LoVo (cell line): ENCODE results near the gene SRRM4.
"Not testable (repeated sequence)": the region's sequence is repeated elsewhere in the genome, so short reads cannot be mapped to it uniquely, and the experiment has no call there.

Experiments used
- DNase-seq: peaks from one replicate; pipeline ENCODE4 v3.0.0-alpha.2; 2016; ENCODE audit warnings: low spot score

Gene SRRM4, protein sequence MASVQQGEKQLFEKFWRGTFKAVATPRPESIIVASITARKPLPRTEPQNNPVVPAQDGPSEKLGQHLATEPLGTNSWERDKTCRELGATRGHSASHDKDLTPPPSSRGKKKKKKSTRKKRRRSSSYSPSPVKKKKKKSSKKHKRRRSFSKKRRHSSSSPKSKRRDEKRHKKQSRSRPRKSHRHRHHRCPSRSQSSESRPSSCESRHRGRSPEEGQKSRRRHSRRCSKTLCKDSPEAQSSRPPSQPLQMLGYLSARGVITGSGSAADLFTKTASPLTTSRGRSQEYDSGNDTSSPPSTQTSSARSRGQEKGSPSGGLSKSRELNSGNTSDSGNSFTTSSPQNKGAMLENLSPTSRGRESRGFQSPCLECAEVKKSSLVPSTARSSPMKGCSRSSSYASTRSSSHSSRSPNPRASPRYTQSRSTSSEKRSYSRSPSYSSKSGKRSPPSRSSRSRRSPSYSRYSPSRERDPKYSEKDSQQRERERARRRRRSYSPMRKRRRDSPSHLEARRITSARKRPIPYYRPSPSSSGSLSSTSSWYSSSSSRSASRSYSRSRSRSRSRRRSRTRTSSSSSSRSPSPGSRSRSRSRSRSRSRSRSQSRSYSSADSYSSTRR

DNA sequence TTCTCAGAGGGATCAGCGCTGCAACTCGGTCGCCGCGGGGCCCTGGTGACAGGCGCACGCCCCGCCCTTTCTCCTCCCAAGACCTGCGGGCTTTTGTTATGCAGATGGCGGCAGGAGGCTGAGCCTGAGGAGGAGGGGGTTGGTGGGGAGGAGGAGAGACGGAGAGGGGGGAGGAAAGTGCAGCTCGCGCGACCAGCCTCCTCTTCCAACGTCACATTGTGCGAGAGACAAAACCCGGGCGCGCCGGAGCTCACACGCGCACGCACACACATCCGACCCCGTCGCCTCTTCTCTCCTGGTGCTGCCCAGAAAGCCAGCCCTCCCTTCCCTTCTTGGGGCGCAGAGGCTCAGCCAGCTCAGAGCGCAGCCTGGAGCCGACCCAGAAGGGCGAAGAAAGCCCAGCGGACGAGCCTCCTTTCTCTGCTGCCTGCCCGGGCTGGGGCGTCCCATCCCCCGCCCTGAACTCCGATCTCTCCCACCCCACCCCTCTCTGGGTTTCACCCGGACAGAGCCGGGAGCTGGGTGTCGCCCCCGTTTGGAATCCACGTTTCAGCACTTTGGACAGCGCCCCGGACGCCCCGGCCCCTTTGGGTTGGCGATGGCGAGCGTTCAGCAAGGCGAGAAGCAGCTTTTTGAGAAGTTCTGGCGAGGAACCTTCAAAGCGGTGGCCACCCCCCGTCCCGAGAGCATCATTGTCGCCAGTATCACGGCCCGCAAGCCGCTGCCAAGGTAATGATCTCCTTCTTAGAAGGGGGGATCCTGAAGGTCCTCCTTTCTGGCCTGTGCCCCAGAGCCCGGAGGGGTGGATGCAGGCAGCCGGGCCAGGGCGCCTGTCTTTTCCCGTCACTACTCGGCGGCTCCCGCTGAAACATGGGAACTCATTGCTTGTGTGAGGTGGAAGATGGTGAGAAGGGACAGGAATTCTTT is at the start of gene SRRM4:
SRRM4 (plus strand) TSS at position 257 of the 927 bp plus-strand sequence; CDS start at position 599, 342 bp downstream.
- DNase-seq = no peak

DNA sequence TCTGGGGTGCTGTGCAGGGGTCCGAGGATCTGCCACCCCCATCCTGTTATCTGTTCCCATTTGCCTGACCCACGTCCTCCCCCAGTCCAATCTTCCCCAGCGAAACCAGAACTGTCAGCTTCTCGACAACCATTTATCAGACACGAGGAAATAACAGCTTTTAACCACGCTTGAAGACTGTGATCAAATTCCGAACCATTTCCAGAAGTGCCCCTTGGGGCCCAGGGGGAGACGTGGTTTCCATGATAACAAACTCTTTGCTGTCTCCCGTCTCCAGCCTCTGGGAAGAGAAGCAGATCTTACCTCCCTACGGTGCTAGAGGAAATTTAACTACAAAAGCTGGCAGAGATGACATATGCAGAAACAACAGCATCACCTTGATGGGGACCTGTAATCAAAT is 35.1 kb upstream of the SRRM4 start:
- DNase-seq = no peak

DNA sequence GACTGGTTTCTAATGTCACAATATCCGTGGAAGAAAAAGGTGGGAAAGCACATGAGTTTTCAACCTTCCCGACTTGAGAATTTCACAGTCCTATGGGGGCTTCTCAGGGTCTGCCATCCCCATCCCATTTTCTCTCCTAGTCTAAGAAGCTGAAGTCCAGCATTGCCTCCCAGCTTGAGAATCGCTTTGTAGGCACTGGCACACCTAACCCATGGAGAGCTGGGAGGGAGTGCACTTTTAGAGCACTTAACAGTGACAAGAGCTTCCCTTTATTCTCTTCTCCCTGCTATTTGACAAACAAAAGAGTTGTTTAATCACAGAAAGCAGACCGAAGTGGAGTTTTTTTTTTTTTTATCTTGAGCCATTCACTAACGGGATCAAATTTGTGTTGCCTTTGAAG is 22.8 kb upstream of the SRRM4 start:
- DNase-seq = no peak

DNA sequence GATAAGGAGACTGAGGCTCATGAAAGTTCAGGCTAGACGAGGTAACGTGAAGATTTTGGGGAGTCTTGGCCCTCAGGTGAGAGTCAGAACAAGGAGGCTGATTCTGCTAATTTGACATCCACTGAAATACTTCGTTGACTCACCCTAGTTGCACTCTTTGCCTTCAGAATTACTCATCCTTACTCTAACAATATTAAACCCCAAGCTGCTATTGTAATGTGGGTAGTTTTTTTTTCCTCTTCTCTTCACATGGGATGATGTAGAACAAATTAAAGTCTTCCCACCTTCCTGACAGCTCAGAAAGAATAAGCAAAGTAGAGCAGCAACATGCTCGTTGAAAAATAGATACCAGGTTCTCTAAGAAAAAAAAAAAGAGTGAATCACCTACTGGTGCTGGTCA is 22.0 kb upstream of the SRRM4 start:
- DNase-seq = no peak

DNA sequence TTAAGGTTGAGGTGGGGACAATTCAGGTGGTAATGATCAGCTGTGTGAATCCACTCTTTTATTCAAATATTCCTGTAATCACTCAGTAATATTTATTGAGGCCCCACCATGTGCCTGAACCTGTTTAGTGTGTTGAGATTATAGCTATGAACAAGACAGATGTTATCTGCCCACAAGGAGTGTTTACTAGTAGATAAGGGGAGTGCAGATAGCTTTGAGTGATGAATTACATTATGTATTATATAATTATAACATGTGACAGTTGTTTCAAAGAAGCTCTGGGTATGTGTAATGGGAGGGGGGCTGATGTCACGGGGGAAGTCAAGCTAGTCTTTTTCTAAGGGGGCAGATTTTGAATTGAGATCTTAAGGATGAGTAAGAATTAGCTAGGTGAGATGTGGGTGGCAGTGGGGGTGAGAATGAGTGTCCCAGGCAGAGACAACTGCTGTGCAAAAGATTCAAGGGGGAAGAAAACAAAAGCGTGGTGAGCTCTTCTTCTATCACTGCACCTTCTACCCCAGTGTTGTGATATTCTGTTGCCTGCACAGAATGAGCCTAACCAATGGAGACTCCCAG is 21.3 kb upstream of the SRRM4 start:
- no peak for DNase-seq

DNA sequence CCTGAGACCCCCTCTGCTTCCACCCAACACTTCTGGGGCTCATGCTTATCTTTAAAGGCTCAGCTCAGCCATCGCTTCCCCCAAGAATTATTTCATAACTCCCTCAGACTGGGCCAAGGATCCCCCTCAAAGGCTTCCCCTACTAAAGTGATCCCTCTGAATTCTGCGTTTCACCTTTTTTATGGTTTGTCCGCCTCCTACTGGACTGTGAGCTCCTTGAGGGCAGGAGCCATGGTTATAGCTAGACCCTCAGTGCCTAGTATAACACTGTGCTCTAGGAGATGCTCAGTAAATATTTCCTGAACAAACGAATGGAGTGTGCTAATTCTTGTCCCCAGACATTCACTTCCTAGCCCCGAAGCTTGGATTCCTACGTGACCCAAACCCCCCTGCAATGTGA is 20.5 kb upstream of the SRRM4 start:
- DNase-seq = no peak

DNA sequence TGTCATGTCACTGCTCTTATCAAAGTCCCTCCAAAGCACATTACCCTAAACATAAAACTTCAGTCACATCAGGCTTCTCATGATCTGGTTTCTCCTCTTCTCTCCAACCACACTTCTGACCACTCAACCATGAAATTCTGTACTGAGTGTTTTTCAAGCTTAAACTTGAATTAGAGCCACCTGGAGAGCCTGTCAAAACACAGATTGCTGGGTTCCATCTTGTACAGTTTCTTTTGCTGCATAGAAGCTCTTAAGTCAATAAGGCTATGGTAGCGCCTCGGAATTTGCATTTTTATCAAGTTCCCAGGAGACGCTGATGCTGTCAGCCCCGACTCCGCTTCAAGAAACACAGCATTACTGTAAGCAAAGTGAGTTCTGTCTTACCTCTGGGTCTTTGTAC is 16.4 kb upstream of the SRRM4 start:
- DNase-seq = no peak

DNA sequence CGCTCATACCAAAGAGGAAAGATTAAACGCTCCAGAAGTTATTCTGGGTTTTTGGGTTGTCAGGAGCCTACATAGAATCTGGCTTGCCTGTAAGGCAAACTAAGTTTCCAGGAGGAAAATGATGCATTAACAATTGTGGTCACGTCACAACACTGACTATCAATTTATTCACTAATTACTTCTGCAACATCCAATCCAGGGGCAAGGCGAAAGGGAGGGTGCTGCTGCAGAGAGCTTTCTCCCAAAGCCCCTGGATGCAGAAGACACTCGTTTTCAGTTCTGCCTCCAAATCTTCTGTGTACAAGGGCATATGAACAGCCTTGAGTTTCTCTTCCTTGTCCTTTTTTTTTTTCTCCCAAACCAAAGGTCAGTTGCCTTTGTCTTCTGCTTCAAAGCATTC is 10.5 kb upstream of the SRRM4 start:
- no peak for DNase-seq

DNA sequence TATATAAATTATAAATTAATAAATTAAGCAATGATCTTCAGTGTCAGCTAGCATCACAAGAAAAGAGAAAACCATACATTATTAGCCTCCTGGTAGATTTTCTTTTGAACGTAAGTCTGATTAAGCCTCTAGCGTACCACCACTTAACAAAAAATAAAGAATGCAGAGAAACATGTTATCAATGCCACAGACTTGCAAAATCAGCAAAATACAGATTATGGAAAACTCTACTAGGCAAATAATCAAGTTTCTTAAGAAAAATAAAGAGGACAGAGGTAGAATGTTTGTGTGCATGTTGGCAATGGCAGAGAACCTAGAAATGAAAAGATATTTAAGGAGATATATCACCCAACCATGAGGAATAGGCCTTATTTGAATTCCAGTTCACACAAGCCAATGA is 8.4 kb upstream of the SRRM4 start:
- no peak for DNase-seq

DNA sequence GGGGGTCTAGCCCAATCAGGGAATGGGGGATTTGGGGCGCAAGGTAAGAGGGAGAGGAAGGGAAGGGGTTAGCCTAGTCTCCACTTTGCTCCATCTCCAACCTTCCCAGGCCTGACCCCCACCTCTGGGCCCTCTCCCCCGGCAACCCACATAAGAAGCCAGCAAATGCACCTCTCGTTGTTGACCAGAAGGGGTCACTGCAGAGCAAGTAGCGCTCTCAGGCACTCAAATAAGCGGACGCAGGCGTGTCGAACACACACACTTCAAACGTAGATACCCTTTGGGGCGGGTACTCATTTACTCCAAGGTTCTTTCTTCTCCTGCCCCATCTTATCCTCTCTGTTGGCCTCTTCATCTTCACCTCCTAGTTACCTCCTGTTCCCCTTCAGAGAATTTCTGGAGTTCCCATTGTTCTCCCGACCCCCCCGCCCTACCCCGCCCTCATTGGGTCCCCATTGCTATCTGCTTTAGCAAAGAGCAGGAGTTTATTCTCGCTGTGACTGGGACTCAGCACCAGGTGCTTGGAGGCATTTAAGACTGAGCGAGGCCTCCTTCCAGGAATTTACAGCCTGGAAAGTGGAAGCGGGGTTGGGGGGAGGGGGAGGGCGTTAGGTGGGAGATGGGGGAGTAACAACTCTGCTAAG is 1.5 kb upstream of the SRRM4 start:
- DNase-seq = peak; percentile 31

DNA sequence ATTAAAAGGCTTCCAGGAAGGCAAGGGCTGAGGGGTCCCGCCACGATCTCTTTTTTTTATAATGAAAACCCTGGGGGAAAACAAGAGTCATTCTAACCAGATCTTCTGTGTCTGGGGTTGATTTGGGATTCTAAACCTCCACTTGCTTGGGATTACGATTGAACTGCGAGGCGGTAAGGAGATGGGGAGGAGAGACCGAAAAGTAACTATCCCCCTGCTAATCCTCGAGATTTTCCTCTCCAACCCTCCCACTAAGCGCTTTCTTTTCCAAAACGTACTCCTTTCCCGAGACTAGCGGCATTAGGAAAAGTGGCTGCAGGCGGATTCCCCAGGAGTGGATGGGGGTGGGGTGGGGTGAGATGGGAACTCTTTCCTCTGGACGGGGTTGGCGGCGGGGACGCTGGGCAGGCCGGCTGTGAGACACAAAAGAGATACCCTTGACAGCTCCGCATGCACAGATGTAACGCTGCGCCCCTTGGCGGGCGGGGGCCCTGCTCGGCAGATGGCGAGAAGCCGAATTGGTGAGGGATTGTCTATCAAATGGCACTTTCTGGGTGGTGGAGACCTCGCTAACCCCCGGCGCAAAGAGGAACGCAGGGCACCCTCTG is 830 bp upstream of the SRRM4 start:
- DNase-seq = no peak

DNA sequence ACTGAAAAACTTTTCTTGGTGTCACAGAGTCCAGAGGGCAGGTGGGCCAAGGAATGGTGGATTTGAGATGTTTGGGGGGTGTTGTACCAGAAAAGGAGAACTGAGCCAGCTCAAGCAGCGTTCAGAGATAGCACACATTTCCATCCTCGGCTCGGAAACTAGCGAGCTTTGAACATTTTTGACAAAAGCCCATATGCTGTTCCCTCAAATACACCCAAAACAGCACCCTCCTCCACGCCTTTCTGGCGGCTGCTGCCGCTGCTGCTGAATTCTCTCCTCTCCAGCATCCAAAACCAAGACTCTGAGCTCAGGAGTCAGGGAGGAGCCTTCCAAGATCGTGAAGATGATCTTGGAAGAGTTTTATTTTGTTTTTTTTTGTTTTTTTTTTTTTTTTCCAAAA is 961 bp downstream of the SRRM4 start:
- DNase-seq = no peak

DNA sequence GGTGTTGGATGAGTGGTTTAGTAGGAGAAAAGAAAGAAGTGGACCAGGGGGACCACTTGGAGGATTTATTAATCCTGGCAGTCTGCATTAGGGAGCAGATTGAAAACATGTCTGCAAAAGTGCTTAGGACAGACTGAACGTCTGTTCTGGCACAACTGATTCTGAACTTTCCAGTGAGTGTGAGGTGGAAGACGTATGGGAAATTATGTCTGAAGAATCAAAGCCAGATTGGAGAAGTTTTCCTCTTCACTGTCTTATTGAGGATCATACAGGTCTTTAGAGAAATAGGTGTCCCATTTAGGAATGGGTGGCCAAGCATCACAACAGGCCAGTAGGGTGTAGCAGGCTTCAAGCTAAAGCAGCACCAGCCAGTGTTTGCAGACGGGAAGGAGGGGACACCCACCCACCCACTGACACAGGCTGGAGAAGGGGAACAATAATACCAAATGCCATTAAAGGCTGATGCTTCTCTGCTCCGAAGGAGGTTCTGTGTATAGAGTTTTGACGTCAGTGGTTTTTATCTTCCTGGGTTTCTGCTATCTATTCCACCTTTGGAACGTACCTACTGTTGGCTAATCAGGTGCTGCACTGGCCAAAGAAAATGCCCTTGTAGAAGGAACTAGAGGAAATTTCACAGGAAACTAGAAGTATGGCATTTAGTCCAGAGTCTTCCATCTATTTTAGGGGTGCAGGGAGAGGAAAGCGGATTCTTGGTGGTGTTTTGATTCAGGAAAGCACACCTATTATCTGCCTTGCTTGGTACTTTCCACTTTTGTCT is 1.8 kb downstream of the SRRM4 start:
- DNase-seq = no peak

DNA sequence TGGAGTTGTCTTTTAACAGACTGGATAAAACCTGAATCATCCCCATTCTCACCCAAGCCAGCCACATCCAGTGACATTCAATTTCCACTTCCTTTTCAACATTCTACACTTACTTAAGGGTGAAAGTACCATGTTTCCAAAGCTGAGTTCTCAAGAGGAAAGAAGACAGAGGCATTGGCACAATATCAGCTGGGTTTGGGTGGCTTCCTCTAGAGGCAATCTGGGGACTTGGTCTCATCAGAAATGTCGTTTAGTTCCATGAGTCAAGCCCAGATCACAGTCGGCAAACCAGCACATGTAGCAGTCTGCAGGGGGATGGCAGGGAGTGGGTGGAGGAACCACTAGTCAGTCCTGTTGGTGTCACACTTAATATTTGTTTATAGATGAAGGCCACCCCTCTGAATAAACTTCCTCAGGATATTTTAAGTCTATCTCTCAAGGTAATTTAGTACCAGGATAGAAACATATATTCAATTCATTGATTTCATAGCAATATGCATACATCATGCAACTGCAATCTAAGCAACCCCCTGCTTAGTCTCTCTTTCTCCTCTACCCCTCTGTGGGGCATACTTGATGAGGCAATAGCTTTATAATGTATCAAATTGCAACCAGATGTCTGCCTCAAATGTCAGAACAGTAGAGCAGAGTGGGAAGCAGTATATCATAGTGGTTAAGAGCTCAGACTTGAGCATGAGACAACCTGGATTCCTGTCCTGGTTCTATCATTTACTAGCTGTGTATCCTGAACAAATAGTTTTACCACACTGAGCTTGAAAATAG is 3.0 kb downstream of the SRRM4 start:
- no peak for DNase-seq

DNA sequence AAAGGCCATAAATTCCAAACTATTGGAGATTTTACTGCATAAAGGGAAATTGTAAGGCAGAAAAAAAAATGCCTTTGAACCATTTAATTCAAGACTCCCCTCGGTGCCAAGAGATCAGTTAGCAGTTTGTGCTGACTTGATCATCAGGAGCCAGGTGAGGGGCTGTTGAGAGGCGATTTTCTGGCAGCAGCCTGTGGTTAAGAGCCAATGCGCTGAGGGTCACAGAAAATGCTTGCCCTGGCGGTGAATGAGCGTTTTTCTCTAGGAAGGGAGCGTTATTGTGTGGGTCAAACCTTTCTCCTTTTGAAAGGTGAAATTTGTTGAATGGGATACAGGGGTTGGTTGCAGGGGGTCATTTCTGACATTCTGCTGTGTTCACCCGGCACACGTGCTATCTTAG is 4.7 kb downstream of the SRRM4 start:
- no peak for DNase-seq

DNA sequence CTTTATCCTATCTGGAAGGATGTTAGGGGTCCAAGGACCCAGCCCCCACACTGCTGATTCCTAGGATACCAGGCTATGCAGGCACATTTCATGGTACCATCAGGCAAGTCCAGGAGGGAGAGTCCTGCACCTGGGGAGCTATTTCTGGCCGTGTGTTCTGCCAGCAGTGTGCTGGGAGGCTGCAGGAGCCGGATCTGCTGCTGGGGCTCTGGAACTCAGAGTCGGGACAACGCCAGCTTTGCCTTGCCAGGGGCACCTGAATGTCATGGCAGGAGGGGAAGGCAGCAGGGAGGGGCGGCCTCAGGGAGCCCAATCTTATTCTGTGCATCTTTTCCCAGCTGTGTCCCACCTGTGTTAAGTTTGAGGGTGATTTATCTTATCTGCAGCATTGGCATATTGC is 17.8 kb downstream of the SRRM4 start:
- DNase-seq = no peak

DNA sequence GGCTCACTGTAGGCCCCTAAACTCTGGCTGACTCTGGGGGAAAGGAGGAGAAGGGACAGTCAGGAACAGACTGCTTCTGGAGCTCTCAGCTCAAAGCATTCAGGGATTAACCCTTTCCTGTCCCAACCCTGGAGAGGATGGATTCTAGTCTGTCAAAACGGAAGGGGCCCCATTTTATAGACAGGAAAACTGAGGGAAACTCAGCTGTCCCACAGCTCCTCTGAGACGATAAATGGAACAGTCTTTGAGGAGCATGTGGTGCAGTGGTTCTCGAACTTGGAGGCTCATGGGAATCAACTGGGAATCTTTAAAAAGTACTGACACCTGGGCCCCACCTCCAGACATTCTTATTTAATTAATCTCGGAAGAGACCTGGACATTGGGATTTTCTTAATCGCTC is 23.7 kb downstream of the SRRM4 start:
- DNase-seq = no peak

DNA sequence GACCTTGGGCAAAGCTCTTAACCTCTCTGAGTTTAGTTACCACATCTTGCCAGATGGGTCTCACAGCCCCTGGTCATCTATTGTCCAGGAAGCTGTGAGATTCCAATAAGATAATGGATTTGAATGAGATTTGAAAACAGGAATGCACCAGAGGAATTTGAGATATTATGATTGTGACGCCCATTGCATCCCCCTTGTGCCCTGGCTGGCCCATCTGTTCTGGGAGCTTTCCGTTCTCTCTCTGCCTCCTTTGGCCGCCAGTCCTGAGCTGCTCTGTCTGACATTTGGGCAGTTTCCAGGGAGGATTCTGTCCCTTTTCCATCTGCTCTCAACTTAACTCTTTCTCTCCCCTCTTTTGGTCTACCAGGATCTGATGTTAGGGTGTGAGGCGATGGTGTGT is 24.6 kb downstream of the SRRM4 start:
- DNase-seq = no peak

DNA sequence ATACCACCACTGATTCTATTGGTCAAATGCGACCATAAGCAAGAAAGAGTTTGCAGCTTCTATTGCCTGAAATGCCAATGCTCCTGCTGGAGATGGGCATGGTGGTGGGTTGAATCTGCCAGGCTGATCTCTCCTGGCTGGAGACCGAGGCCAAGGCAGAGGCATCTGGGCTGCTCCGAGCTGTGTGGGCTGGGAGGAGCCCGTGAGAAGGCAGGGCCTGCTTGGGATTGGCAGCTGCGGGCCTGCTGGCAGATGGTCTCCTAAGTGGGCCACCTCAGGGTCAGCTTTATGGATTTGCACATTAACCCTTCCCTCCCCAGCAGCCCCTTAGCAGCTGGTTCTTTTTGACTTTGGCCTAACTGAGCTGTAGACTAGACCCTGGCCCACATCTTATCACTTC is 25.4 kb downstream of the SRRM4 start:
- DNase-seq = no peak

DNA sequence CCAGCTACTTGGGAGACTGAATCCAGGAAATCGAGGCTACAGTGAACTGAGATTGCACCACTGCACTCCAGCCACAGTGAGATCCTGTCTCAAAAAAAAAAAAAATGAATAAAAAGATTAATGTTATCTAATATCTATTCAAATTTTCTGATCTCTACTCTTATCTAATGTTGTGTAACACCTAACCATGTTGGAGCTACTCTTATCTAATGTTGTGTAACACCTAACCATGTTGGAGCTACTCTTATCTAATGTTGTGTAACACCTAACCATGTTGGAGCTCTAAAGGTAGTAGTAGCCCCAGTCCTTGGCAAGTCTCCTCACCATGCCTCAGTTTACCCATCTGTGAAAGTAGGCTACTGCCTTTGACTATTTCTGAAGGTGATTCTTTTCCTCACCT is 26.9 kb downstream of the SRRM4 start:
- not testable (repeated sequence) for DNase-seq
